HG03135 (cell line): Measurements from ENCODE around the gene HNRNPL.

Experiments used
- ATAC-seq: cut with Tn5 transposase; IDR thresholded peaks from one replicate; pipeline ENCODE4 v1.9.1; 2021; ENCODE audit warnings: mild to moderate bottlenecking, moderate library complexity; ENCODE audit not compliant: unreplicated experiment

The HNRNPL gene

DNA sequence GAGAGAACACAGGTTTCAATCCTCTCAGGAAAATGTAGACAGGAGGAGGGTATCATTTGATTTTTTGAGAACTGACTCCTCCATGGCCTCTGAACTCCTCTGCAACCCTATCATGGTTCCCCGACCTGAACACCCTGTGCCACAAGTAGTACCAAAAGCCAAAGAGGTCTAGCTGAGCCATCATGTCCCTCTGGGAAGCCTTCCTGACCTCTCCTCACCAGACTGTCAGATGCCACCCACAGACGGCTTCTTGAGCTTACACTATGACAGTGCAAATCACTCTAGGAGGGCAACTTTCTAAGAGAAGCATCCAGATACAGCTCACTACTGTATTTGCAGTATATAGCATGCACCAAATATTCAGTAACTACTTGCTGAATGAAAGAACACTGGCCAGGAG is 3.7 kb downstream of the HNRNPL start:
- ATAC-seq, result no peak

GRCh38 chr19:38845374-38846024 is 4.3 kb downstream of the HNRNPL start:
- no peak for ATAC-seq

DNA sequence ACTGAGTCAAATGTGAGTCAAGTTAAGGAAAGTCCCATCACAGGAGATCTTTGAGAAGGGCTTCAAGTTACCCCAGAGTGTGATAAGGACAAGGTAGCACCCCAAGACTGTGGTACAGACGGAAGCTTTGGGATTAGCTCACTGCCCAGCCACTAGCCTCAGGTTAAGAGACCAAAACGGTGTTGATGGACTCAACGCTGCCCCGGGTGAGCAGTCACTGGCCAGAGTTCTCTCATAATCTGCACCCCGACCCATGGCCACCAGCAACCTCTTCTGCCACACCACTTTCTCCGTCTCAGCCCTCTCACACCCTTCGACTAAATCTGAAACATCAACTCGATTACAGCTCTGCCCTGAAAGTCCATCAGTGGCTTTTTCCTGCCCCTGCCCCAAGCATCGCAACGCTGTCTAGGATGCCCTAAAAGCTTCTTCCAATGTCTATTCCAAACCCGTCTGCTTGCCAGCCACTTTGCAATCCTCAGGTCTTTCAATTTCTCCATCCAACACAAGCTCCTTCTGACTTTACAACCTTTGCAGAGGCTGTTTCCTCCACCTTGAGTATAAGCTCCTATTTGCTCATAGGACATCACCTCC is 5.6 kb downstream of the HNRNPL start:
- no peak for ATAC-seq

DNA sequence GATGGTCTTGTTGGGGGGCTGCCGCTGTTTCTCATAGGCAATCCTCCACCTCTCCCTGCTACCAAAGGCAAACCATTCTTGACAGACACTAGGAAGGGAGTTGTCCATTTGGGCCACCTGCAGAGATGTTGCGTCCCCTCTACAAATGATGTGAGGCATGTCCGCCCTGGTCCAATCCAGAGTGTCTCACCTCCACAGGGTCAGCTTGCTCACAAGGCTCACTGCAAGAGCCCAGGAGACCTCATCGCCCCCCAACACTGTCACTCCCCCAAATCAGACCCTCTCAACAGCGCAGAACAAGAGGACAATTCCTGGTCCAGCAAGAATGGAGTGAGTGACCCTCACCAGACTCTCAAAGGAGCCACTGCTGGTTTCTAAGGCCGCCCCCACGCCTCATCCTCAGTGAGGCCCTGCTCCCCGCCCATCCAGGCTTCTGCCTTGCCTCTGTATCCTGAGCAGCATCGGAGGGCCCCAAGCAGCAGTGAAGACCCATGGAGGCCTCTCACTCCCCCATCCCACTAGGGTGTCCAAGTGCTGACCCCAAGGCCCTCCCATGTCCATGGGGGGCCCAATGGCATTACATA is 6.5 kb downstream of the HNRNPL start:
- ATAC-seq, result no peak

DNA sequence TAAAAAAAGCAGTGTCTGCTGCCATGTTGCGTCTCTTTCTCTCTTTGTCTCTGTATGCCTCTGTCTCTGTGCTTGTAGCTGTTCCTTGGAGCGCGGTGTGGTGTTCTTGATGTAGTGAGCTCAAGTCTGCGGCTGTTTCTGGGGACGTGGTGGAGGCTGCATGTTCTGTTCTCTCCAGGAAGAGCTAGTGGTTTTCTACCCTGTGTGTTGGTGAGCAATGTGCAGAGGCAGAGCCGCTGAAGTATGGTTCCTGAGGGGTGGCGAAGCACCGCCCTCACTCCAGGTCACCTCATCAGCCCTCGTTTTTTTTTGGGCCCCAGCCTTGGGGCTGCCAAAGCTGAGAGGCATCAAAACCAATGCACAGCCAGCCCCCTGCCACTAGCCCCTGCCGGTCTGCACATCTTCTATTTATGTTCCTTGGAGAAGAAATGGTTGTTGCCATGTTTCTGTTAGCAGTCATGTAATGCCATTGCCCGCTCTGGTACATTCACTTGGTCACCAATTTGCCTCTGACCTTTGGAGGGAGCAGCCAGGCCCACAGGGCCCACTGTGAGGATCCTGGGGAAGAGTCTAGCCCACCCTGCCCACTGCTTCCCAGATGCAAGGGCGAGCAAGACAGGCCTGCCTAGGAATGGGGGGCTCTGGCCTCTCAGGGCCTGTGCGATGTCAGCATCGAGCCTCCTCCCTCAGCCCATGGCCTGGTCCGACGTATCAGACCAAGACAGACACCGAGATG is 7.2 kb downstream of the HNRNPL start:
- no peak for ATAC-seq

- no peak for ATAC-seq
Observed at GRCh38 chr19:38841787-38842438, 7.9 kb downstream of the HNRNPL start.

DNA sequence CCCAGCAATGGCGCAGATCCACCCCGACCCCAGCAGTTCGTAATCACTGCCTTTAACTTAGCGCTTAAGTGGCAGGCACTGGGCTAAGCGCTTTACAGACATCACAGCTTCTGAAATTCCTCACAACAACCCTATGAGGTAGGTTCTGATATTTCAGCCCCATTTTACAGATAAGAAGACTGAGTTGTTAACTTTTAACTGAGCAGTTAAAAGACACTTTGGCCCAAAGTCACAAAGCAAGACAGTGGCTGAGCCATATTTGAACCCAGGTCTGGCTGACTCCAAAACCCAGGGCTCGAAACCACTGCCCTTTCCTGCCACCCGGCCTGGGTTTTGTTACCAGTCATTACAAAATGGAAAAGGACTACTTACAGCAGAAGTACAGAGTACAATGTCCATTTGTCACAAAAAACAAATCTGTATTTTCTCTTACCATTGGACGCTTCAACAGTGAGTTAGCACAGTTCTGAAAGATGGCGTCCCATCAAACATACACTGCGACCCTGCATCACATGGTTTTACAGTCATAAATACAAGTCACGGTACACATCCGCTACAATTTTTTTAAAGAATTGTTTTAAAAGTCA is 8.5 kb downstream of the HNRNPL start:
- no peak for ATAC-seq

- no peak for ATAC-seq
Observed at GRCh38 chr19:38840583-38840968, 9.2 kb downstream of the HNRNPL start.

GRCh38 chr19:38839816-38840582 is 9.8 kb downstream of the HNRNPL start:
- no peak for ATAC-seq

DNA sequence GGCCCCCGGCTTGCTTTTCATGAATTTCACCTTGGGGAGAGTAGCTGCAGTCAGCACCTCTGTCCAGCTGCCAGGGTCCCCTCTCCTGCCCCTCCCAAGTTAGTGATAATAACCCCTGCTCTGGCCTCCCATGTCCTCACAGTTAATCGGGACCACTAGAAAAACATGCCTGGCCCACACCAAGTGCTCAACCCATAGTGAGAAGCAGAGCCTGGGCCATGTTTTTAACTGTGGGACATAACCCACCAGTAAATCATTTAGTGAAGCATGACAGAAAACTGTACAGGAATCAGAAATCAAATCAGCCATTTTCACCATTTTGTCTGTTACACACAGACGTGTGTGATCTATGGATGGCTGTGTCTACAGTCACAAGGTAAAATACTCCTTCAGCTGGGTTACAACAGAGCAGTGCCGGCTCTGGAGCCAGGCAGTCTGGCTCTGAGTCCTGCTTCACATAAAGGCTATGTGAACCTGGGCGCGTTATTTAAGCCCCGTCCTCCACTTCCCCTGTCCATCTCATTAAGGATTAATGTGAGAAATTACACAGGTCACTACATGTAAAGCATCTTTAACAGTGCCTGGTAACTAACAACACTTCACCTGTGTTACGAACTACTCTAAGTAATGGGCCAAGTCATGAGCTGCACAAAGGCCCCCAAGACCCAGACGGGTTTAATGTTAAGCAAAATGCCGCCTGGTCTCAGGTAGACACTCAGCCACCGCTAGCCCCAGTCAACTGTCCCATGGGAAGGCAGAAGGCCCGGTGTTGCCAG is 10.6 kb downstream of the HNRNPL start:
- ATAC-seq, result no peak

DNA sequence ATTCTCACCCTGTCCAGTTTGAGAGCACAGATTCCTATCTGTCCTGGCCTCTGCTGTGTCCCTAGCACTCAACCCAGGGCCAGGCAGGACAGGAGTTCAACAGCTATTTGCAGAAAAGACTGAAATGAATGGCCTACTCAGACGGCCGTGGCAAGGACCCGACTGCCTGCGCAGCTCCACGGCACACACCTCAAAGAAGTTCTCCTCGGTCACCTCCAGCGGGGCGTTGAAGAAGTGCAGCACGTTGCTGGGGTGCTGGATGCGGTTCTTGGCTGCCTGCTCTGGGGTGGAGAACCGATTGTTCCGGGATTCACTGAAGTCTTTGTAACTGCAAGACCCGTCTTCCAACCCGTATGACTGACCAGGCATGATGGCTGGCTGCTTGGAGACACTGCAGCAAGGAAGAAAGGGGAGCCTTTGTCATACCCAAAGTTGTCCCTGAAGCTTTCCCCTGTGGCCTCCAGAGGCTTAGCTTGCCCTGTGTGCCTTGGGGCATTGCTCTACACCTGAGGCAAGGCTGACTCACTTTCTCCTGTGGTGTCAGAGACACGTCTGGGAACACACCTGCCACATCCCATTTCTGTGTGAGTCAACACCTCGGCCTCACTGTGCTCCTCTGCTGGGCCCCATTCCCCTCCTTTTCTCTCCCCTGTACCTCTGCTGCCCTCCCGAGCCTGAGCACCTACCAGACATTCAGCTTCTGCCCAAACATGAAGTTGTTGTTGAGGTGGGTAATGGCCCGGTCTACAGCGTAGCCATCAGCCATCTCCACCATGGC is 11.4 kb downstream of the HNRNPL start:
- ATAC-seq, result no peak

GRCh38 chr19:38837656-38838121 is 12.1 kb downstream of the HNRNPL start:
- no peak for ATAC-seq

DNA sequence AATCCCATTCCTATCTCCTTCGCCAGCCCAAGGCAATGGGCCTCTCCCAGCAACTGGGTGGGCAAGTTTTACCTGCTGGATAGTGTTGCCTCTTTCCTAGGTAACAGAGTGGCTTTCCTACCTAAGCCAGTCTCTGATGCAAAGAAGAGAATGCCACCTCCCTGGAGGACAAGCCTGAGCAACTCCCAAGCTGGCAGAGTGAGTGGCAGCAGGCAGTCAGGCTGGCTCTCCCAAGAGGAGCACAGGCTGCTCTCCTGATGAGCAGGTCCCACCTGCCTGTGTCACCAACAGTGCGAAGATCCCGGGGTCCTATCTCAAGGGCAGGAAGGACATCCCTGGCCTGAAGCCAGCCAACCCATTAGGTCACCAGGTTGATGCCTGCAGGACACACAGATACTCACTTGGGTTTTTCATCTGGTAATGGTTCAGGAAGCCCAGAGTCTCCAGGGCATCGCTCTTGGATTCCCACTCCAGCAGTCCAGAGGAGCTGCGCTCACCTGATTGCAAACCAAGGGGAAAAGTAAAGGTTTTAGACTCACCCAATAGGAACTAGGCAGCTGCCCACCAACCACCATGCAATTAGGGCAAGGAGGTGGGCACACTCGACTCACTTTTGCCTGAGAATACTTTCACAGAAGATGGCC is 12.7 kb downstream of the HNRNPL start:
- no peak for ATAC-seq

DNA sequence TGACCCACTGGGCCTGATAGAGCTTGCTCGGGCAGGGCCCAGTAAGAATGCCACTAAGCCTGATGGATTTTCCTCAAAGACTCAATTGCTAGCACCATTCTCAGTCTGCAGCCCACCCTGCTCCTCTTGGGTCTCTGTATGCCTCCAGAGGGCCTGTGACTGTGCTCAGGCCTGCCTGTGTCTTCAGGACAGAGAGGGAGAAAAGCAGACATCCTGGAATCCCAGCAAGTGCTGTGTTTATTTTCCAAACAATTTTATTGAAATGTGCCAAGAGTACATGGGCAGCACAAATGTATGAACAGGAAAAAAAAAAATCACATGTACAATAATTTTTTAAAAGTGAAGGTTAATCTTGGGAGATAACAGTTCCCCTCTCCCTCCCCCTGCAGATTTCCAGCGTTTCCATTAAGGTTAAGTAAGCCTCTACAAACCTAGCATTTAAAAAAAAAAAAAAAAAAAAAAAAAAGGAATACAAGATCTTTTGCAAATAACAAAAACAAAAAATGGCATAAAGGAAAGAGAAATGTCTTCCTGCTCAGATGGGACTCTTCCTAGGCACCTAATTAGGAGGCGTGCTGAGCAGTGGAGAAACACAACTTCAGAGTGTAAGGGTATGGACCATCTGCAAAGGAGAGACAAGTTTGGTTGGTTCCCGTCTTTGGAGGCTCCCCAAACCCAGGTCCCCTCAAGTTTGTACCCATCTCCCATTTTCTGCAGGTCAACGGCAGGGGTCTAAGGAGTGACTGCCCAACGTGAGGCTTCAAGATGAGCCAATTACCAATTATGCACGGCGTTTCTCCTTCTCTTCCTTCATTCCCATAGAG is 13.4 kb downstream of the HNRNPL start:
- ATAC-seq, result no peak

DNA sequence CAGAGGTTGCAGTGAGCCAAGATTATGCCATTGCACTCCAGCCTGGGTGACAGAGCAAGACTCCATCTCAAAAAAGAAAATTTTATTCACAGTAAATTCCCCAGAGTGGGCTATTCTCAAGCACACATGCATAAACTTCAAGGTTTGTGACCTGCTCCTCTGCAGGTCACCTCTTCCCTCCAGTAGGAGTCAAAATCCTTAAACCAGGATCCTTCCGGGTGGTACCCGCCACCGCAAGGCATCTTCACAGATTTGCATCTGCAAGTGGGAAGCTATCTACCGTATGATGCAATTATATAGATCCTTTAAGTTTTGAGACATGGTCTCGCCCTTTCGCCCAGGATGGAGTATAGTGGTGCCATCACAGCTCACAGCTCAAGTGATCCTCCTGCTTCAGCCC is 15.2 kb downstream of the HNRNPL start:
- no peak for ATAC-seq

DNA sequence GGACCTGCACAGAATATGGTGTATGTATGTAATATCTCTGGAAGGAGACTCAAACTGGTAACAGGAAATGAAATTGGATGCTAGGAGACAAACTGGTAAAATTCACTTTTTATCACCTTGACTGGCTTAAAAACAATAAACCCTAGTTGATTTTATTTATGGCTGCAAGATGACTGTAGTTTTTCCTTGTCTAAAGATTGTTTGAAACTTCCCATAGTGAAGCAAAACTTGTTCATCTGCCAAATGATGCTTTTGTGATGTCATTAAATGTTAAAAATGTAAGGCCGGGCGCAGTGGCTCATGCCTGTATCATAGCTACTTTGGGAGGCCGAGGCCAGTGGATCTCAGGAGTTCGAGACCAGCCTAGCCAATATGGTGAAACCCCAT is 15.7 kb downstream of the HNRNPL start:
- ATAC-seq, result no peak

GRCh38 chr19:38833092-38833425 is 16.7 kb downstream of the HNRNPL start:
- no peak for ATAC-seq
